Measurements from ENCODE around the gene ACSF3.

DNA sequence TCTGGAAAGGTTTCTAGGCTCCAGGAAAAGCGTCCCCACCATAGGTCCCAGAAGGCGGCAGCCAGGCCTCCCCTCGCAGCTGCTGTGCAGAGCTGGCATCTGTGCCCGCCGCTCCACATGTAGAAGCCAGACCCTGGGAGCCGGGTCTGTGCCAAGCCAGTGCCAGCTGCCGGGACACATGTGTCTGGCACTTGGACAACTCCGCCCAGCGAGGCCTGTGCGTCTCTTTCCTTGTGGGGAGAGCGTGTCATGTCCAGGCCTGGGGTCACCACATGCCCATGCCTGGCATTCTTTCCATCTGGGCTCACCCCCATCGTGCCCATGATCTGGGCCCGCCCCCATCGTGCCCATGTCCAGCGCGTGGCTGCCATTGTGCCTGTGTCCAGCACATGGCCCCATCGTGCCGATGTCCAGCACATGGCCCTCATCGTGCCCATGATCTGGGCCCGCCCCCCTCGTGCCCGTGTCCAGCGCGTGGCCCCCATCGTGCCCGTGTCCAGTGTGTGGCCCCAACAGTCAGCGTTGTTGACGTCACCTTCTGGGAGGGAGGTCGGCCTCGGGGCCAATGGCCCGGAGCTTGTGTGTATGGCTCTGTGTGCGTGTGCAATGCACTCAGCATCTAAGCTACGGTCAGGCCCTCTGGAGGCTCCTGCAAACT lies 13.3 kb upstream of the ACSF3 start:
- TF ChIP-seq, protein P1, sequence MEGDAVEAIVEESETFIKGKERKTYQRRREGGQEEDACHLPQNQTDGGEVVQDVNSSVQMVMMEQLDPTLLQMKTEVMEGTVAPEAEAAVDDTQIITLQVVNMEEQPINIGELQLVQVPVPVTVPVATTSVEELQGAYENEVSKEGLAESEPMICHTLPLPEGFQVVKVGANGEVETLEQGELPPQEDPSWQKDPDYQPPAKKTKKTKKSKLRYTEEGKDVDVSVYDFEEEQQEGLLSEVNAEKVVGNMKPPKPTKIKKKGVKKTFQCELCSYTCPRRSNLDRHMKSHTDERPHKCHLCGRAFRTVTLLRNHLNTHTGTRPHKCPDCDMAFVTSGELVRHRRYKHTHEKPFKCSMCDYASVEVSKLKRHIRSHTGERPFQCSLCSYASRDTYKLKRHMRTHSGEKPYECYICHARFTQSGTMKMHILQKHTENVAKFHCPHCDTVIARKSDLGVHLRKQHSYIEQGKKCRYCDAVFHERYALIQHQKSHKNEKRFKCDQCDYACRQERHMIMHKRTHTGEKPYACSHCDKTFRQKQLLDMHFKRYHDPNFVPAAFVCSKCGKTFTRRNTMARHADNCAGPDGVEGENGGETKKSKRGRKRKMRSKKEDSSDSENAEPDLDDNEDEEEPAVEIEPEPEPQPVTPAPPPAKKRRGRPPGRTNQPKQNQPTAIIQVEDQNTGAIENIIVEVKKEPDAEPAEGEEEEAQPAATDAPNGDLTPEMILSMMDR (IDR thresholded peaks at IDR 0.05) = no peak
- TF ChIP-seq POLR2A (IDR thresholded peaks at IDR 0.05) = no peak

All from testis (tissue), 2 donors.